Stomach smooth muscle (tissue), 2 donors: ENCODE results near the gene PRKCH.

Experiments used
- H3K27ac ChIP-seq: one replicate; pipeline ENCODE4 v1.7.0; 2013; ENCODE audit warnings: mild to moderate bottlenecking, low read length, inconsistent platforms
- H3K27me3 ChIP-seq, 2 donors: one replicate each; pipeline ENCODE4 v1.7.0; 2013; ENCODE audit warnings: low read length in 2 of 2; ENCODE audit not compliant: insufficient read depth in 2 of 2, control insufficient read depth in 1 of 2
- H3K36me3 ChIP-seq, 2 donors: one replicate each; pipeline ENCODE4 v1.7.0; 2013; ENCODE audit warnings: low read length in 2 of 2; ENCODE audit not compliant: control insufficient read depth in 2 of 2, insufficient read depth in 2 of 2
- H3K4me1 ChIP-seq: one replicate; pipeline ENCODE4 v1.7.0; 2013; ENCODE audit warnings: low read length; ENCODE audit not compliant: control insufficient read depth, insufficient read depth
- H3K4me3 ChIP-seq, 2 donors: one replicate each; pipeline ENCODE4 v1.7.0; 2013; ENCODE audit warnings: low read length in 2 of 2
- H3K9ac ChIP-seq, 2 donors: one replicate each; pipeline ENCODE4 v1.7.0; 2013; ENCODE audit warnings: low read length in 2 of 2, mild to moderate bottlenecking in 1 of 2
- H3K9me3 ChIP-seq, 2 donors: one replicate each; pipeline ENCODE4 v1.7.0; 2013; ENCODE audit warnings: low read length in 2 of 2; ENCODE audit not compliant: control insufficient read depth in 2 of 2
- donor health status: healthy.
- donor health status: Pancreatic carcinoma.

Gene PRKCH

GRCh38 chr14:61567838-61568571 lies 246.6 kb downstream of the PRKCH start:
- H3K9ac ChIP-seq, result no peak overlapping the region
- H3K36me3 ChIP-seq, result no peaks in the 10 kb centered on the region
- no peaks in the 10 kb centered on the region for H3K27me3 ChIP-seq
- H3K27ac ChIP-seq, result no peak overlapping the region
- peaks cover 18% of the 10 kb centered on the region for H3K4me1 ChIP-seq
- peak overlapping the region in 1 of 2 donors; percentile 64 for H3K4me3 ChIP-seq
- H3K9me3 ChIP-seq, result no peaks in the 10 kb centered on the region

GRCh38 chr14:61568572-61569011 lies 247.2 kb downstream of the PRKCH start:
- Histone ChIP-seq H3K4me3 (peak overlapping the region in 1 of 2 donors; percentile 64), H3K9me3 (no peaks in the 10 kb centered on the region), H3K4me1 (peaks cover 21% of the 10 kb centered on the region), H3K27ac (no peak overlapping the region), H3K36me3 (no peaks in the 10 kb centered on the region), H3K9ac (peak overlapping the region in 1 of 2 donors; percentile 10), H3K27me3 (no peaks in the 10 kb centered on the region)

GRCh38 chr14:61569308-61569707 lies 247.9 kb downstream of the PRKCH start:
- H3K4me1 ChIP-seq, result peaks cover 21% of the 10 kb centered on the region
- no peaks in the 10 kb centered on the region for H3K27me3 ChIP-seq
- H3K9me3 ChIP-seq, result no peaks in the 10 kb centered on the region
- no peak overlapping the region for H3K27ac ChIP-seq
- no peak overlapping the region for H3K9ac ChIP-seq
- H3K4me3 ChIP-seq, result no peak overlapping the region
- H3K36me3 ChIP-seq, result no peaks in the 10 kb centered on the region

GRCh38 chr14:61569812-61570548 lies 248.6 kb downstream of the PRKCH start:
- H3K9ac ChIP-seq, result no peak overlapping the region

GRCh38 chr14:61570549-61571290 lies 249.3 kb downstream of the PRKCH start:
- Histone ChIP-seq H3K4me1 (peaks cover 21% of the 10 kb centered on the region), H3K4me3 (no peak overlapping the region), H3K27me3 (no peaks in the 10 kb centered on the region), H3K9ac (no peak overlapping the region), H3K9me3 (no peaks in the 10 kb centered on the region), H3K36me3 (no peaks in the 10 kb centered on the region), H3K27ac (no peak overlapping the region)

More at GRCh38 chr14:61569812-61570548, 248.6 kb downstream of the PRKCH start:
- Histone ChIP-seq H3K36me3 (no peaks in the 10 kb centered on the region), H3K27ac (no peak overlapping the region), H3K9me3 (no peaks in the 10 kb centered on the region), H3K27me3 (no peaks in the 10 kb centered on the region), H3K4me3 (no peak overlapping the region), H3K4me1 (peaks cover 21% of the 10 kb centered on the region)

GRCh38 chr14:61571917-61572316 lies 250.5 kb downstream of the PRKCH start:
- H3K9me3 ChIP-seq, result no peaks in the 10 kb centered on the region
- no peak overlapping the region for H3K4me3 ChIP-seq
- no peak overlapping the region for H3K9ac ChIP-seq
- H3K27me3 ChIP-seq, result no peaks in the 10 kb centered on the region
- H3K36me3 ChIP-seq, result no peaks in the 10 kb centered on the region
- no peak overlapping the region for H3K27ac ChIP-seq
- peaks cover 21% of the 10 kb centered on the region for H3K4me1 ChIP-seq

- Histone ChIP-seq H3K27me3 (no peaks in the 10 kb centered on the region), H3K9me3 (no peaks in the 10 kb centered on the region), H3K27ac (no peak overlapping the region), H3K4me3 (no peak overlapping the region), H3K4me1 (peaks cover 14% of the 10 kb centered on the region), H3K36me3 (no peaks in the 10 kb centered on the region), H3K9ac (no peak overlapping the region)
Measured at GRCh38 chr14:61573321-61573720, 251.9 kb downstream of the PRKCH start.

GRCh38 chr14:61573748-61574513 lies 252.6 kb downstream of the PRKCH start:
- Histone ChIP-seq H3K4me1 (peaks cover 8% of the 10 kb centered on the region), H3K9ac (no peak overlapping the region), H3K9me3 (no peaks in the 10 kb centered on the region), H3K4me3 (no peak overlapping the region), H3K36me3 (no peaks in the 10 kb centered on the region), H3K27me3 (no peaks in the 10 kb centered on the region), H3K27ac (no peak overlapping the region)

GRCh38 chr14:61574514-61574807 lies 253.1 kb downstream of the PRKCH start:
- H3K36me3 ChIP-seq, result no peaks in the 10 kb centered on the region
- no peaks in the 10 kb centered on the region for H3K9me3 ChIP-seq
- H3K27me3 ChIP-seq, result no peaks in the 10 kb centered on the region
- H3K4me1 ChIP-seq, result peaks cover 4% of the 10 kb centered on the region
- H3K27ac ChIP-seq, result no peak overlapping the region
- H3K9ac ChIP-seq, result no peak overlapping the region
- H3K4me3 ChIP-seq, result no peak overlapping the region

- Histone ChIP-seq H3K4me1 (peaks cover 2% of the 10 kb centered on the region), H3K36me3 (no peaks in the 10 kb centered on the region), H3K27ac (no peak overlapping the region), H3K9me3 (no peaks in the 10 kb centered on the region), H3K4me3 (no peak overlapping the region), H3K27me3 (no peaks in the 10 kb centered on the region), H3K9ac (no peak overlapping the region)
Measured at GRCh38 chr14:61575126-61575525, 253.7 kb downstream of the PRKCH start.
